ENCODE results near the gene LAG3.

DNA sequence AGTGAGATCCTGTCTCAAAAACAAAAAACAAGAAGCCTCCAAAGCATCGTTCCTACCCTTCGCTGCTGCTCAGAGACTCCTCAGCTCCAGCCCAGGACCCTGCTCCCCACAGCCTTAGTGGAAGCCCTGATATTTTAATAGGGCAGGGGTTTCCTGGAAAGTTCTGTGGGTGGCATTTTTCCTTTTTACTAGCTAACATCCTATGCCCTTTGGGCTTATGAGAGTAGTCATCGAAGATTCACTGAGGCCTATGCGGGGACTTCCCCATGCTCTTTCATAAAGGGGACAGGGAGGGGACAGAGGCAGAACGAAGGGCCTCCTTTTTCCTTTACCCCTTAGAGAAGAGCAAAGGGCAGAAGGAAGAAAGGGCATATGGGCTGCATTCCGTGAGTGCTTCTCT, 8.3 kb downstream of the LAG3 start:
- TF ChIP-seq POLR2AphosphoS5 (IDR thresholded peaks at IDR 0.05; ENCODE audit: low read depth) = no peak
- TF ChIP-seq EZH2 (IDR thresholded peaks at IDR 0.05; ENCODE audit: low read depth, unreplicated experiment) = no peak
- TF ChIP-seq ZNF114 (CRISPR knock-in tag; IDR thresholded peaks at IDR 0.05) = no peak
- no peak for TF ChIP-seq CTCF (conservative IDR thresholded peaks at IDR 0.05; ENCODE audit: low read depth in 2 of 2)
